Left lung (tissue), 10 donors: ENCODE data around the gene FRS2. TPM values are rescaled to one million over a fixed set of nuclear protein-coding genes. Genes with fewer than 3 reads are reported as not detected.

ENCODE experiments used
- ATAC-seq: fragments of 200-7000 bp; cut with Tn5 transposase; one replicate; pipeline ENCODE4 v1.9.1; 2020; ENCODE audit warnings: moderate library complexity
- DNase-seq, 4 donors: peaks; one replicate each; pipeline ENCODE4 v3.0.0-alpha.2; 2013 to 2020
- H3K27ac ChIP-seq, 2 donors: fragments of 200-600 bp; sonication (generic) in 1 of 2; one replicate each; pipeline versions ENCODE4 v1.5.0 to v1.8.0; 2020 to 2021
- H3K27me3 ChIP-seq, 2 donors: fragments of 200-600 bp; sonication (generic) in 1 of 2; one replicate each; pipeline versions ENCODE4 v1.5.0 to v1.8.0; 2020 to 2021
- H3K36me3 ChIP-seq, 2 donors: fragments of 200-600 bp; sonication (generic) in 1 of 2; one replicate each; pipeline versions ENCODE4 v1.5.0 to v1.8.0; 2020 to 2021
- H3K4me1 ChIP-seq, 2 donors: fragments of 200-600 bp; one replicate each; pipeline ENCODE4 v1.8.0; 2021
- H3K4me3 ChIP-seq, 2 donors: fragments of 200-600 bp; sonication (generic) in 1 of 2; one replicate each; pipeline versions ENCODE4 v1.5.0 to v1.8.0; 2020 to 2021; ENCODE audit warnings: mild to moderate bottlenecking in 1 of 2
- H3K9me3 ChIP-seq, 2 donors: fragments of 200-600 bp; sonication (generic) in 1 of 2; one replicate each; pipeline versions ENCODE4 v1.5.0 to v1.8.0; 2020 to 2021
- intact Hi-C, 2 donors: fragments of 100-400 bp; cut with DNase I; formaldehyde crosslinking; loops; one replicate each; pipeline versions ENCODE4 v1.11.2 to v1.14.2; 2022
- microRNA-seq, 2 donors: library from miRNA; unstranded; fragments of <30 nt; microRNA quantifications; one replicate each; pipeline ENCODE4, GENCODE V29; 2019
- polyA plus RNA-seq, 6 donors: library from polyadenylated mRNA; unstranded; fragments of 120-200 nt; gene quantifications; one replicate each; pipeline ENCODE4 v1.2.1, GENCODE V29; 2013; ENCODE audit not compliant: insufficient read length in 6 of 6
- total RNA-seq, 2 donors: library from RNA; stranded (reverse); fragmentation: NEBNext Ultra II Directional; extraction: Animal tissue kit (Norgen Biotek cat#: 25700); gene quantifications; one replicate each; pipeline ENCODE4 v1.2.1, GENCODE V29; 2021
- TF ChIP-seq, protein P1 (sequence below), 2 donors: fragments of 200-600 bp; sonication (generic) in 1 of 2; IDR thresholded peaks; one replicate each; pipeline versions ENCODE4 v1.5.0 to v1.8.0; 2021; ENCODE audit warnings: antibody characterized with exemption in 2 of 2
- donor health status: DM: no; HTN: yes; CAD: no.
- donor health status: DM: no; HTN: no; CAD: no.

FRS2 gene
- total and polyA plus RNA-seq, 8 donors = 28.9 to 49.4 (median 43.6) TPM

DNA sequence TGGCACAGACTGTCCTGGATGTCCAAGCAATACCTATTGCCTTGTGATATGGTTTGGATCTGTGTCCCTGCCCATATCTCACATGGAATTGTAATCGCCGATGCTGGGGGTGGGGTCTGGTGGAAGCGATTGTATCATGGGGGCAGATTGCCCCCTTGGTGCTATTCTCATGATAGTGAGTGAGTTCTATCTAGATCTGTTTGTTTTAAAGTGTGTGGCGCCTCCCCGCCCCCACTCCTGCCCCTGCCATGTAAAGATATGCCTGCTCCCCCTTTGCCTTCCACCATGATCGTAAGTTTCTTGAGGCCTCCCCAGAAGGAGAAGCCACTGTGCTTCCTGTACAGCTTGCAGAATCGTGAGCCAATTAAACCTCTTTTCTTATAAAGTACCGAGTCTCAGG is 157.3 kb downstream of the FRS2 start:
- Histone ChIP-seq H3K9me3 (no peaks in the 10 kb centered on the region), H3K4me1 (no peaks in the 10 kb centered on the region), H3K27me3 (no peaks in the 10 kb centered on the region), H3K4me3 (no peak overlapping the region), H3K27ac (no peak overlapping the region), H3K36me3 (no peaks in the 10 kb centered on the region)
- DNase-seq (no peak), ATAC-seq (no peak)
- TF ChIP-seq, protein P1, sequence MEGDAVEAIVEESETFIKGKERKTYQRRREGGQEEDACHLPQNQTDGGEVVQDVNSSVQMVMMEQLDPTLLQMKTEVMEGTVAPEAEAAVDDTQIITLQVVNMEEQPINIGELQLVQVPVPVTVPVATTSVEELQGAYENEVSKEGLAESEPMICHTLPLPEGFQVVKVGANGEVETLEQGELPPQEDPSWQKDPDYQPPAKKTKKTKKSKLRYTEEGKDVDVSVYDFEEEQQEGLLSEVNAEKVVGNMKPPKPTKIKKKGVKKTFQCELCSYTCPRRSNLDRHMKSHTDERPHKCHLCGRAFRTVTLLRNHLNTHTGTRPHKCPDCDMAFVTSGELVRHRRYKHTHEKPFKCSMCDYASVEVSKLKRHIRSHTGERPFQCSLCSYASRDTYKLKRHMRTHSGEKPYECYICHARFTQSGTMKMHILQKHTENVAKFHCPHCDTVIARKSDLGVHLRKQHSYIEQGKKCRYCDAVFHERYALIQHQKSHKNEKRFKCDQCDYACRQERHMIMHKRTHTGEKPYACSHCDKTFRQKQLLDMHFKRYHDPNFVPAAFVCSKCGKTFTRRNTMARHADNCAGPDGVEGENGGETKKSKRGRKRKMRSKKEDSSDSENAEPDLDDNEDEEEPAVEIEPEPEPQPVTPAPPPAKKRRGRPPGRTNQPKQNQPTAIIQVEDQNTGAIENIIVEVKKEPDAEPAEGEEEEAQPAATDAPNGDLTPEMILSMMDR (IDR thresholded peaks at IDR 0.05) = no peak
- intact Hi-C loops = no loop called here

Small RNA genes lying within 50 kb of the gene (microRNA-seq; reads per million reads assigned to microRNA genes)
- gene MIR3913-1 (0 reads per million in 2 donors), gene MIR3913-2 (0 reads per million in 2 donors)

Other genes starting within 250 kb of the FRS2 start
- gene CPSF6, start 230.8 kb upstream of the FRS2 start, total RNA-seq = 10 to 100 TPM; 54.8 to 60.1 TPM
- 100 to 1,000 TPM; 125 to 161 (median 131) TPM for gene CPSF6, start 230.8 kb upstream of the FRS2 start, polyA plus RNA-seq
- gene LYZ, start 122.0 kb upstream of the FRS2 start, total RNA-seq = 100 to 1,000 TPM; 255 to 394 TPM
- gene LYZ, start 122.0 kb upstream of the FRS2 start, polyA plus RNA-seq = 10 to 100 TPM; 44.5 to 84.8 (median 54.2) TPM
- 10 to 100 TPM; 10.1 to 13.5 TPM for gene YEATS4, start 110.6 kb upstream of the FRS2 start, total RNA-seq
- gene YEATS4, start 110.6 kb upstream of the FRS2 start, polyA plus RNA-seq = 10 to 100 TPM; 21.3 to 24.4 (median 22.0) TPM
- 100 to 1,000 TPM; 115 to 156 TPM for gene CCT2, start 115.1 kb downstream of the FRS2 start, total RNA-seq
- gene CCT2, start 115.1 kb downstream of the FRS2 start, polyA plus RNA-seq = 100 to 1,000 TPM; 226 to 259 (median 250) TPM
- gene LRRC10, start 140.5 kb downstream of the FRS2 start, total RNA-seq = not detected
- under 1 TPM in 2 of 6 donors, not detected in 4; 0.09 to 0.14 TPM for gene LRRC10, start 140.5 kb downstream of the FRS2 start, polyA plus RNA-seq
- gene BEST3, start 228.9 kb downstream of the FRS2 start, total RNA-seq = not detected
- under 1 TPM; 0.28 to 0.67 (median 0.45) TPM for gene BEST3, start 228.9 kb downstream of the FRS2 start, polyA plus RNA-seq